Activated B cell treated with CpG ODN at 0.5 μM for 24 hours (primary cell): ENCODE results near the gene CELF4. TPM values are rescaled to one million over a fixed set of nuclear protein-coding genes. Genes with fewer than 3 reads are reported as not detected.

Source experiments
- ATAC-seq: fragments of 200-7000 bp; cut with Tn5 transposase; one replicate; pipeline ENCODE4 v1.10.0; 2021; ENCODE audit warnings: low read depth, mild to moderate bottlenecking, moderate library complexity
- CTCF ChIA-PET: fragments of 350-600 bp; sonication (Branson Sonifier 250); formaldehyde crosslinking; loops from one replicate; lab custom pipeline; 2021; ENCODE audit warnings: antibody characterized with exemption; lab: Charles Lee
- POLR2A ChIA-PET: fragments of 350-600 bp; sonication (Branson Sonifier 250); formaldehyde crosslinking; loops from one replicate; lab custom pipeline; 2021; ENCODE audit warnings: antibody characterized with exemption; lab: Charles Lee
- DNase-seq: peaks from one replicate; pipeline ENCODE4 v3.0.0; 2022
- H3K27ac Mint-ChIP-seq: one replicate; pipeline ENCODE4 v1.8.0; 2020; ENCODE audit warnings: mixed read lengths
- H3K27me3 Mint-ChIP-seq: one replicate; pipeline ENCODE4 v1.8.0; 2021; ENCODE audit warnings: mixed read lengths
- H3K36me3 Mint-ChIP-seq: one replicate; pipeline ENCODE4 v1.8.0; 2021; ENCODE audit warnings: low read depth, mixed read lengths
- H3K4me1 Mint-ChIP-seq: one replicate; pipeline ENCODE4 v1.8.0; 2021; ENCODE audit warnings: mixed read lengths
- H3K4me3 Mint-ChIP-seq: one replicate; pipeline ENCODE4 v1.8.0; 2020; ENCODE audit warnings: mild to moderate bottlenecking, mixed read lengths
- H3K9me3 Mint-ChIP-seq: one replicate; pipeline ENCODE4 v1.8.0; 2020; ENCODE audit warnings: mixed read lengths
- intact Hi-C: fragments of 100-400 bp; cut with micrococcal nuclease; formaldehyde crosslinking; loops from one replicate; pipeline ENCODE4 v1.15.1; 2024
- total RNA-seq: library from RNA; stranded (reverse); gene quantifications from 2 replicates; pipeline ENCODE4 v1.2.3, GENCODE V29; 2022
- TF ChIP-seq, protein P1 (sequence below): fragments of 200-600 bp; IDR thresholded peaks from one replicate; pipeline ENCODE4 v1.8.0; 2022; ENCODE audit warnings: antibody characterized with exemption, mild to moderate bottlenecking

Gene CELF4
- total RNA-seq, 1 donor from 2014 or later: not detected

- Mint-ChIP-seq H3K27me3 (peaks cover 1% of the 10 kb centered on the region), H3K4me1 (no peaks in the 10 kb centered on the region), H3K9me3 (no peaks in the 10 kb centered on the region), H3K4me3 (no peak overlapping the region), H3K36me3 (no peaks in the 10 kb centered on the region), H3K27ac (no peak overlapping the region)
- TF ChIP-seq, protein P1, sequence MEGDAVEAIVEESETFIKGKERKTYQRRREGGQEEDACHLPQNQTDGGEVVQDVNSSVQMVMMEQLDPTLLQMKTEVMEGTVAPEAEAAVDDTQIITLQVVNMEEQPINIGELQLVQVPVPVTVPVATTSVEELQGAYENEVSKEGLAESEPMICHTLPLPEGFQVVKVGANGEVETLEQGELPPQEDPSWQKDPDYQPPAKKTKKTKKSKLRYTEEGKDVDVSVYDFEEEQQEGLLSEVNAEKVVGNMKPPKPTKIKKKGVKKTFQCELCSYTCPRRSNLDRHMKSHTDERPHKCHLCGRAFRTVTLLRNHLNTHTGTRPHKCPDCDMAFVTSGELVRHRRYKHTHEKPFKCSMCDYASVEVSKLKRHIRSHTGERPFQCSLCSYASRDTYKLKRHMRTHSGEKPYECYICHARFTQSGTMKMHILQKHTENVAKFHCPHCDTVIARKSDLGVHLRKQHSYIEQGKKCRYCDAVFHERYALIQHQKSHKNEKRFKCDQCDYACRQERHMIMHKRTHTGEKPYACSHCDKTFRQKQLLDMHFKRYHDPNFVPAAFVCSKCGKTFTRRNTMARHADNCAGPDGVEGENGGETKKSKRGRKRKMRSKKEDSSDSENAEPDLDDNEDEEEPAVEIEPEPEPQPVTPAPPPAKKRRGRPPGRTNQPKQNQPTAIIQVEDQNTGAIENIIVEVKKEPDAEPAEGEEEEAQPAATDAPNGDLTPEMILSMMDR: no peak
- DNase-seq (no peak), ATAC-seq (no peak)
- intact Hi-C loops: no loop called here
- ChIA-PET CTCF (no interaction called here), POLR2A (no interaction called here)
Observed at GRCh38 chr18:37383036-37383785, 182.4 kb downstream of the CELF4 start.

DNA sequence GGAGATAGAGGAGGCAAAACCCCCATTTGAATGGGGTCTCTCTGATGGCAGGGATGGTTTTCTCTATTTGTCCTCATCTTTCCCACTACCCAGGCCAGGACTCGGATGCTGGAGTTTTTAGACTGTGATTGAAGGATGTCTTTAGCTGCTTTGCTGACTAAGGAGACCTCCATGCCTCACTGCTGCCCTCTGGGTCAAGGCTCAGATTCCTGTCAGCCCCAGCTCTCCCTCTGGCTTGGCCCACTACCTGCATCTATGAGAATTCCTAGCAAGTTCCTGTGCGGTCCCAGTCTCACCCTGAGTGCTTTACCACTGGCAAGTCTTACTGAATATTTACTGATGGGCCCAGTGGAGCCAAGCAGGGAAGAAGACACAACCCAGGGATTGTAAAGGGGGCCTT, 184.0 kb downstream of the CELF4 start:
- H3K27me3 Mint-ChIP-seq: peaks cover 5% of the 10 kb centered on the region
- TF ChIP-seq, protein P1: no peak
- ATAC-seq (no peak), DNase-seq (no peak)
- CTCF ChIA-PET: no interaction called here
- intact Hi-C loops: no loop called here
- H3K9me3 Mint-ChIP-seq: no peaks in the 10 kb centered on the region
- no peak overlapping the region for H3K27ac Mint-ChIP-seq
- POLR2A ChIA-PET: no interaction called here
- H3K4me3 Mint-ChIP-seq: no peak overlapping the region
- no peaks in the 10 kb centered on the region for H3K4me1 Mint-ChIP-seq
- no peaks in the 10 kb centered on the region for H3K36me3 Mint-ChIP-seq

- H3K4me3 Mint-ChIP-seq: no peak overlapping the region
- H3K9me3 Mint-ChIP-seq: no peaks in the 10 kb centered on the region
- no peaks in the 10 kb centered on the region for H3K4me1 Mint-ChIP-seq
- POLR2A ChIA-PET: no interaction called here
- CTCF ChIA-PET: no interaction called here
- H3K27me3 Mint-ChIP-seq: peaks cover 5% of the 10 kb centered on the region
- H3K36me3 Mint-ChIP-seq: no peaks in the 10 kb centered on the region
- intact Hi-C loops: no loop called here
- DNase-seq: no peak
- H3K27ac Mint-ChIP-seq: no peak overlapping the region
- no peak for ATAC-seq
- TF ChIP-seq, protein P1: no peak
Observed at GRCh38 chr18:37380546-37381110, 185.0 kb downstream of the CELF4 start.

GRCh38 chr18:37378336-37379010, 187.1 kb downstream of the CELF4 start:
- Mint-ChIP-seq H3K27me3 (peaks cover 5% of the 10 kb centered on the region), H3K4me3 (no peak overlapping the region), H3K9me3 (no peaks in the 10 kb centered on the region), H3K27ac (no peak overlapping the region), H3K4me1 (no peaks in the 10 kb centered on the region), H3K36me3 (no peaks in the 10 kb centered on the region)
- ATAC-seq (no peak), DNase-seq (no peak)
- intact Hi-C loops: no loop called here
- TF ChIP-seq, protein P1: no peak
- ChIA-PET CTCF (no interaction called here), POLR2A (no interaction called here)

- intact Hi-C loops: no loop called here
- Mint-ChIP-seq H3K27me3 (peaks cover 5% of the 10 kb centered on the region), H3K27ac (no peak overlapping the region), H3K4me3 (no peak overlapping the region), H3K9me3 (no peaks in the 10 kb centered on the region), H3K36me3 (no peaks in the 10 kb centered on the region), H3K4me1 (no peaks in the 10 kb centered on the region)
- DNase-seq (no peak), ATAC-seq (no peak)
- TF ChIP-seq, protein P1: no peak
- CTCF ChIA-PET: no interaction called here
- POLR2A ChIA-PET: no interaction called here
Observed at GRCh38 chr18:37375181-37375580, 190.4 kb downstream of the CELF4 start.
